Activated CD8-positive, alpha-beta T cell treated with anti-CD3 and anti-CD28 coated beads for 36 hours (primary cell): ENCODE data around the gene MTARC2. TPM values are rescaled to one million over a fixed set of nuclear protein-coding genes. Genes with fewer than 3 reads are reported as not detected.

Source experiments
- ATAC-seq: fragments of 200-7000 bp; cut with Tn5 transposase; one replicate; pipeline ENCODE4 v1.10.0; 2021; ENCODE audit warnings: mild to moderate bottlenecking, moderate library complexity
- CTCF ChIA-PET: fragments of 350-600 bp; sonication (Branson Sonifier 250); formaldehyde crosslinking; loops from one replicate; lab custom pipeline; 2021; ENCODE audit warnings: antibody characterized with exemption; lab: Charles Lee
- POLR2A ChIA-PET: fragments of 350-600 bp; sonication (Branson Sonifier 250); formaldehyde crosslinking; loops from one replicate; lab custom pipeline; 2021; ENCODE audit warnings: antibody characterized with exemption; lab: Charles Lee
- DNase-seq: peaks from one replicate; pipeline ENCODE4 v3.0.0-alpha.2; 2020
- H3K27ac Mint-ChIP-seq: one replicate; pipeline ENCODE4 v1.8.0; 2021; ENCODE audit warnings: mild to moderate bottlenecking, mixed read lengths
- H3K27me3 Mint-ChIP-seq: one replicate; pipeline ENCODE4 v1.8.0; 2021; ENCODE audit warnings: mixed read lengths
- H3K36me3 Mint-ChIP-seq: one replicate; pipeline ENCODE4 v1.8.0; 2021; ENCODE audit warnings: low read depth, mixed read lengths
- H3K4me1 Mint-ChIP-seq: one replicate; pipeline ENCODE4 v1.8.0; 2021; ENCODE audit warnings: low read depth, mixed read lengths
- H3K4me3 Mint-ChIP-seq: one replicate; pipeline ENCODE4 v1.8.0; 2021; ENCODE audit warnings: mild to moderate bottlenecking, moderate library complexity, mixed read lengths
- H3K9me3 Mint-ChIP-seq: one replicate; pipeline ENCODE4 v1.8.0; 2021; ENCODE audit warnings: mixed read lengths
- CTCF ChIP-seq: fragments of 200-600 bp; IDR thresholded peaks from one replicate; pipeline ENCODE4 v1.8.0; 2022; ENCODE audit warnings: antibody characterized with exemption, mild to moderate bottlenecking
- intact Hi-C: fragments of 100-400 bp; cut with micrococcal nuclease; formaldehyde crosslinking; loops from one replicate; pipeline ENCODE4 v1.10.0; 2022
- total RNA-seq, 2 experiments: library from RNA; stranded (reverse); gene quantifications; one replicate each; pipeline ENCODE4 v1.2.3, GENCODE V29; 2021

Gene MTARC2
- total RNA-seq, 2 experiments from 2014 or later = not detected

DNA sequence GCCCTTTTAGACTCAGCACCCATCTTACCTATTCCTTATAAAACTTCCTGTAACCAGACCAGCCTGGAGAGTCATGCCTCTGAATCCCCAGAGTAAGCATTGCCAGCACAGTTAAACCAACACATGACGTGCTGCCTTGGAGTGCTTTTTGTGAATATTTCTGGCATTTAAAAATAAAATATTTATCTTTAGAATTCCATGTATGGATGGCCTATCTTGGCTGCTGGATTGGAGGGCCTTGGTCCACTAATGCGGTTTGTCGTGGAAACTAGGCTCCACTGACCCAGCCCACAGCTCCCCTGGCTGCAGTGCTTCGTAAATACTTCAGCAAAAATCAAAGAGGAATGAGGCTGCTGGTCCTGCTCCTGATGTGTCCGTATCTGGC lies 56.1 kb downstream of the MTARC2 start:
- H3K27me3 Mint-ChIP-seq = no peaks in the 10 kb centered on the region
- H3K36me3 Mint-ChIP-seq = no peaks in the 10 kb centered on the region
- no peak for TF ChIP-seq CTCF
- ATAC-seq = no peak
- no peaks in the 10 kb centered on the region for H3K4me1 Mint-ChIP-seq
- intact Hi-C loops = no loop called here
- no peak for DNase-seq
- no peak overlapping the region for H3K4me3 Mint-ChIP-seq
- no peaks in the 10 kb centered on the region for H3K9me3 Mint-ChIP-seq
- ChIA-PET CTCF (interaction anchor here (1.4 to 1.6 kb wide), 3 partner anchors 11 to 27 kb away, joined by 4 to 10 read pairs (median 4); no protein-coding TSS in a partner anchor), POLR2A (no interaction called here)
- no peak overlapping the region for H3K27ac Mint-ChIP-seq

GRCh38 chr1:220806408-220806807 lies 58.3 kb downstream of the MTARC2 start:
- no peaks in the 10 kb centered on the region for H3K4me1 Mint-ChIP-seq
- H3K27me3 Mint-ChIP-seq = peaks cover 3% of the 10 kb centered on the region
- H3K27ac Mint-ChIP-seq = no peak overlapping the region
- ATAC-seq (no peak), DNase-seq (no peak)
- POLR2A ChIA-PET = no interaction called here
- no peaks in the 10 kb centered on the region for H3K36me3 Mint-ChIP-seq
- intact Hi-C loops = no loop called here
- no peak overlapping the region for H3K4me3 Mint-ChIP-seq
- H3K9me3 Mint-ChIP-seq = no peaks in the 10 kb centered on the region
- no peak for TF ChIP-seq CTCF
- CTCF ChIA-PET = no interaction called here

DNA sequence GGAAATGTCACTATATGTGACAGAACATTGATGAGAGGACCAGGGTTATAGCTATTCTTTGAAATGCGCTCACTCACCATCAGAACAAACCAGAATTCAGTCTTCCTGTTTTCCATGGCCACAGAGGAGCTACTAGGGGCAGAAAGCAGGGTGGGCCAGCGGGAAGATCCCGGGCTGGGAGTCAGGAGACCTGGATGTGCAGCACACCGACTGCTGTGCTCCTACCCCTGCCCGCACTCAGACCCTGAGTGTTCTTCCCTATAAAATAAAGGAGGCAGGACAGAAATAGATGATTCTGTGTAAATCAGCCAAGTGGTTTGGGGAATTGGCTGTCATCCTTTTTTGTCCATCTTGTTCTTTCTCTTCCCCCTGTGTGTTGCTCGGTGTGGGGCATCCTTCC lies 59.6 kb downstream of the MTARC2 start:
- no peak overlapping the region for H3K4me3 Mint-ChIP-seq
- peaks cover 6% of the 10 kb centered on the region for H3K27me3 Mint-ChIP-seq
- H3K27ac Mint-ChIP-seq = no peak overlapping the region
- ChIA-PET POLR2A (no interaction called here), CTCF (no interaction called here)
- ATAC-seq (no peak), DNase-seq (no peak)
- H3K4me1 Mint-ChIP-seq = no peaks in the 10 kb centered on the region
- intact Hi-C loops = no loop called here
- H3K9me3 Mint-ChIP-seq = no peaks in the 10 kb centered on the region
- H3K36me3 Mint-ChIP-seq = no peaks in the 10 kb centered on the region
- no peak for TF ChIP-seq CTCF

DNA sequence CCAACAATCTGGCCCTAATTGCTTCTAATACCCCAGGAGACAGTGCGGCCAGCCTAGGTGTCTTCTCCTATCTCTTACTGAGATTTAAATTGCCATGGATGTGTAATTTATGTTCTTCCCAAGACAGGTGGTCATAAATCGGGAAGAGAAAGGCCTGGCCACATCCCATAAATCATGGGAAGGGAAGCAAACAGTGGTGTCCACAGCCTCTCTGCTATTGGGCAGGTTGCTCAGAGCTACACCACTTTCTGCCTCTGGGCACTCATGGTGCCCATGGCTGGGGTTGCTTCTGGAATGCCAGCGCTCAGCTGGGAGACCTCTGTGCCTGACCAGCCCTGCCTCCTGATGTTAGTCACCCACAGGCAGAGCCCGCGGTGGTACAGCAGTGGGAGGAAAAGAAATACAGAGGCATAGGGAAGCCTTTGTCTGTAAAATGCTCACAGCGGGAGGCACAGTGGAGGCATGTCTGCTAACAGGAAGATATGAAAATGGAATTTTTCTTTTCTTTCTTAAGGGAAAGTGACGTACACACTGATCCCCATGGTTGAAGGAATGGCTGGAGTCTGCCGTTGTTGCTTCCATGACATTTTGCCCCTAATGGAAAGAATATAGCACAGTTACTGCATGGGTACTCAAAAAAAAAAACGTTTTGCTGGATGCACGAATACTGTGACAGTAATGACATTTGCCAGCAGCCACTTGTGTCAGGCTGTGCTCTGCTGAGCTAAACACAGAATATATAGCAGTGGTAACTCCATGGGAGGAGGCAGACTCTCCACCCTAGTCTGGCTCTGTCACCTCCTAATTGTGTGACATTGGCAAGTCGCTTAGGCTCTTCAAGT lies 60.4 kb downstream of the MTARC2 start:
- Mint-ChIP-seq H3K4me1 (no peaks in the 10 kb centered on the region), H3K27ac (no peak overlapping the region), H3K9me3 (no peaks in the 10 kb centered on the region), H3K36me3 (no peaks in the 10 kb centered on the region), H3K4me3 (no peak overlapping the region), H3K27me3 (peaks cover 10% of the 10 kb centered on the region)
- CTCF ChIA-PET = interaction anchor here (2.4 kb wide), 1 partner anchor 11 kb away, joined by 8 read pairs; no protein-coding TSS in a partner anchor
- POLR2A ChIA-PET = no interaction called here
- intact Hi-C loops = no loop called here
- no peak for TF ChIP-seq CTCF
- ATAC-seq (no peak), DNase-seq (no peak)

GRCh38 chr1:220809187-220809550 lies 61.0 kb downstream of the MTARC2 start:
- H3K4me3 Mint-ChIP-seq = no peak overlapping the region
- ChIA-PET CTCF (interaction anchor here (1.1 to 2.5 kb wide), 3 partner anchors 10 to 32 kb away, joined by 3 to 9 read pairs (median 8); no protein-coding TSS in a partner anchor), POLR2A (no interaction called here)
- no peaks in the 10 kb centered on the region for H3K4me1 Mint-ChIP-seq
- no peaks in the 10 kb centered on the region for H3K36me3 Mint-ChIP-seq
- DNase-seq (no peak), ATAC-seq (no peak)
- no peaks in the 10 kb centered on the region for H3K9me3 Mint-ChIP-seq
- peaks cover 10% of the 10 kb centered on the region for H3K27me3 Mint-ChIP-seq
- intact Hi-C loops = no loop called here
- no peak overlapping the region for H3K27ac Mint-ChIP-seq
- no peak for TF ChIP-seq CTCF
